ENCODE results near the gene APP.

The APP gene

GRCh38 chr21:26098772-26099397 lies 71.7 kb downstream of the APP start:
- no peak for TF ChIP-seq CTCF (IDR thresholded peaks at IDR 0.05; ENCODE audit: insufficient read depth, low read length)
- no peak for TF ChIP-seq POLR2AphosphoS5 (IDR thresholded peaks at IDR 0.05; ENCODE audit: low read depth)
- no peak for TF ChIP-seq GABPA (IDR thresholded peaks at IDR 0.05; ENCODE audit: low read depth)
- no peak for TF ChIP-seq REST (IDR thresholded peaks at IDR 0.05; ENCODE audit: insufficient replicate concordance, low read depth)
- TF ChIP-seq SPI1 (IDR thresholded peaks at IDR 0.05; ENCODE audit: borderline replicate concordance, low read depth) = no peak
- DNase-seq (ENCODE audit: low read depth in 1 of 2, low spot score in 1 of 2) = no peak
- Histone ChIP-seq H3K27ac (replicated peaks) (peak overlapping the region; percentile 83), H3K27me3 (ENCODE audit: insufficient read depth, poor library complexity, severe bottlenecking) (no peaks in the 10 kb centered on the region), H3K4me3 (replicated peaks; ENCODE audit: insufficient read depth, low read length) (no peak overlapping the region)

DNA sequence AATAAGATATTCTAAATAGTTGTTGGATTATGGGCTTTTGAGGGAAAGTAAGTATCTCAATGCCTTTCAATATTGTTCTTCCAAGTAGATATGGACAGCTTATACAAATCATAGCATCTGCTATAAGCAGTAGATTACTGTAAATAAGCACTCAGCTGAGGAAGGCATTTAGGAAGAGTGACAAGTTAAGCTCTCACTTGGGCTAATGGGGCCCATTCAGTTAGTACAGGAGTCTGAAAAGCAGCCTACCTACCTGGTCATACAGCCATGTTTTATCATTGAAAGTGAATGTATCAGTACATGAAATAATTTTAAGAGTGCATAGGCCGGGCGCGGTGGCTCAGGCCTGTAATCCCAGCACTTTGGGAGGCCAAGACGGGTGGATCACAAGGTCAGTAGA lies 73.1 kb downstream of the APP start:
- Histone ChIP-seq H3K4me3 (replicated peaks; ENCODE audit: insufficient read depth, low read length) (no peak overlapping the region), H3K27me3 (ENCODE audit: insufficient read depth, poor library complexity, severe bottlenecking) (no peaks in the 10 kb centered on the region), H3K27ac (replicated peaks) (peak overlapping the region; percentile 14)
- no peak for DNase-seq (ENCODE audit: low read depth in 1 of 2, low spot score in 1 of 2)
- no peak for TF ChIP-seq CTCF (IDR thresholded peaks at IDR 0.05; ENCODE audit: insufficient read depth, low read length)
- TF ChIP-seq REST (IDR thresholded peaks at IDR 0.05; ENCODE audit: insufficient replicate concordance, low read depth) = no peak
- TF ChIP-seq POLR2AphosphoS5 (IDR thresholded peaks at IDR 0.05; ENCODE audit: low read depth) = no peak
- TF ChIP-seq GABPA (IDR thresholded peaks at IDR 0.05; ENCODE audit: low read depth) = no peak
- no peak for TF ChIP-seq SPI1 (IDR thresholded peaks at IDR 0.05; ENCODE audit: borderline replicate concordance, low read depth)

- Histone ChIP-seq H3K27me3 (ENCODE audit: insufficient read depth, poor library complexity, severe bottlenecking) (no peaks in the 10 kb centered on the region), H3K4me3 (replicated peaks; ENCODE audit: insufficient read depth, low read length) (no peak overlapping the region), H3K27ac (replicated peaks) (peak overlapping the region; percentile 14)
- TF ChIP-seq POLR2AphosphoS5 (IDR thresholded peaks at IDR 0.05; ENCODE audit: low read depth) (no peak), CTCF (IDR thresholded peaks at IDR 0.05; ENCODE audit: insufficient read depth, low read length) (no peak), GABPA (IDR thresholded peaks at IDR 0.05; ENCODE audit: low read depth) (no peak), SPI1 (IDR thresholded peaks at IDR 0.05; ENCODE audit: borderline replicate concordance, low read depth) (no peak), REST (IDR thresholded peaks at IDR 0.05; ENCODE audit: insufficient replicate concordance, low read depth) (no peak)
- no peak for DNase-seq (ENCODE audit: low read depth in 1 of 2, low spot score in 1 of 2)
Measured at GRCh38 chr21:26096494-26097371, 73.8 kb downstream of the APP start.
